Activated T-cell treated with anti-CD3 and anti-CD28 coated beads for 1 hour (primary cell): Measurements from ENCODE around the gene SGPP2.

Experiments
- DNase-seq: peaks from one replicate; pipeline ENCODE4 v3.0.0-alpha.2; 2020; ENCODE audit warnings: low read depth

The SGPP2 gene

DNA sequence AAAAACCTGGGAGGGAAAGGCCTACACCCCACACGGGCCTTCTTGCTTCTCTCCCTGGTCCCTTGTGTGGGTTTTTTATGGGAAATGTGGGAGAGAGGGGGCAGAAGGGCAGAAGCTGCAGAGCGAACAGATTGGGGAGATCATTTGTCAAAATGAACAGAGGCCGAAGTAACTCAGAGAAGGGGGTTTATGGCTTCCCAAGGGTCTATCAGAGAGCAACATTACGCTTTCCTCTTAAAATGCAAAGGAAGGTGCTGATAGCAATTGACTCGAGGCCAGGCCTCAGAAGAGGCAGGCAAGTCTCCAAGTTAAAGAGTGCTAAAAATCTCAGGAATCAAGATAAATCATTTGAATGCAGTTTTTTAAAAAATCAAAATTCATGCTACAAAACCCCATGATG, 101.5 kb downstream of the SGPP2 start:
- no peak for DNase-seq

DNA sequence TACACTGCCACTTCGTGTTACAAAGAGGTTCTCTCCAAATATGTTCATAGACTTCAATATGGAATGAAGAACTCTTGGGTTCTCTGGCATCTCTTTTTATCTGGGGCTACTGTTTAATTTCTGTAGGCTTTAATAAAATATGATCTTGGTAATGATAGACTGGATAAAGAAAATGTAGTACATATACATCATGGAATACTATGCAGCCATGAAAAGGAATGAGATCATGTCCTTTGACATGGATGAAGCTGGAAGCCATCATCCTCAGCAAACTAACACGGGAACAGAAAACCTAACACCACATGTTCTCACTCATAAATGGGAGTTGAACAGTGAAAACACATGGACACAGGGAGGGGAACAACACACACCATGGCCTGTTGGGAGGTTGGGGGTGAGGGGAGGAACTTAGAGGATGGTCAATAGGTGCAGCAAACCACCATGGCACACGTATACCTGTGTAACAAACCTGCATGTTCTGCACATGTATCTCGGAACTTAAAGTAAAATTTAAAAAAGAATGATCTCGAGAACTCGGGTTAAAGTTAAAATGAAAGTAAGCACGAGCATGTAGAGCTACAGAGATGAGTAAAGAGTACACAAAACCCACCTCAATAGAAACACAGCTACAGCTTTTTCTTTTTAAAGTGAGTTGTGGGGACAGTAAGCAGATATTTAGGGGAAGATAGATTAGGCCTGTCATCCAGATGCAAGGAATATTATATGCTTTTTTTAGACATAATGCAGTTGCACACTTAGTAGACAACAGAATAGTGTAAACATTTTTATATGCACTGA, 102.3 kb downstream of the SGPP2 start:
- no peak for DNase-seq

DNA sequence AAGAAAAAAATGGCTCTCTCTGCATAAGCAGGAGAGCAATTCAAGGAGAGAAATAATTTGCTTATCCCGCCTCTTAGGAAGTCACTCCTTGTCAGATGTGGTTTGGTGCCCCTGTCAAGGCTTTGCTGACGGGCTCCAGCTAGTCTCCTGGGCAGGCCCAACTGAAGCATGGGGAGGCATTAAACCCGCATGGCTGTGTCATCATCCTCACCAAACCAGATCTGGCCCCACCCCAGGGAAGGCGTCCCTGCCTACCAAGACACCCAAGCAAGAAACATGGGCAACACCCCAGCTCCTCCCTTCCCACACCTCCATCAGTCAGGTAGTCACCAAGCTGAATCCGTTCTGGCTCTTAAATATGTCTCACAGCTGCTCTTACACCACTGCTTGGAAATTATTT, 108.0 kb downstream of the SGPP2 start:
- DNase-seq, result no peak

DNA sequence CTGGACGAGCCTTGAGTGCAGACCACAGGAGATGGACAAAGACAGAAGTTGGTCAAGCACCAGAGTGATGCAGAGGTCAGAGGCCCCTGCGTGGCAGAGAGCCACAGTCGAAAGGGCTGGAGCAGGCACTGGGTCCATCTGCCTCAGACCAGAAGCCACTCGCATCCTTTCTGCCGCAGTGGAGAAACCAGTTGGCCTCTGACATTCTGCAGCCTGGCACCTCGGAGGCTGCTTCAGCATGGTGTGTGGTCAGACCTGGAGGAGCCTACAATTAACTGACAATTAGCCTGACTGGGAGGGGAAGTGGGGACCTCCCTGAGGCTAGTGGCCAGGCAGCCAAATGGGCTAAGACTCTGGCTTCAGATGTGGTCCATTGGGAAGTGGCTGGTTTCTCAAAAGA, 111.1 kb downstream of the SGPP2 start:
- DNase-seq, result no peak

DNA sequence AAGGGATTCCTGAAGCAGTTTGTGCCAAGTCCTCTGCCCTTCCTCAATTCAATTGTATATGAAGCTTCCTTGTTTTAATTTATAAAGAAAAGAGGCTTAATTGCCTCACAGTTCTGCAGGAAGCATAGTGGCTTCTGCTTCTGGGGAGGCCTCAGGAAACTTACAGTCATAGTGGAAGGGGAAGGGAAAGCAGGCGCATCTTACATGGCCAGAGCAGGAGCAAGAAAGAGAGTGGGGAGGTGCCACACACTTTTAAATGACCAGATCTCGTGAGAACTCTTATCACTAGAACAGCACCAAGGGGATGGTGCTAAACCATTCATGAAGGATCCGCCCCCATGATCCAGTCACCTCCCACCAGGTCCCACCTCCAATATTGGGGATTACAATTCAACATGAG, 114.2 kb downstream of the SGPP2 start:
- no peak for DNase-seq

DNA sequence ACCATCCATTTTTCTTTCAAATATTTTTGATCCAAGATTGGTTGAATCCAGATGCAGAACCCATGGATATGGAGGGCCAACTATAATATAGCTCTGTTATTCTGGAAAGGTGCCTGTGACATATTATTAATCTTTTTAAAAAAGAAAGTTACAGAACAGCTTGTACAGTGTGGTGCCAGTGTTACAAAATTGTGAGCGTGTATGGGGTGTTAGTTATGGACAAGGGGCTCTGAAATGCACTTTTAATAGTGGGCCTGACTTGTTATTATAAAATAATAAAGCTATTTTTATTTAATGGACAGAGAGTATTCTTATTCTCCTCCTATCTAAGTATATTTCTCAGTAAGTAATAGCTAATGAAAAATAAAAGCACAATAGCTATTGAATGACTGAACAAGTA, 120.3 kb downstream of the SGPP2 start:
- no peak for DNase-seq

DNA sequence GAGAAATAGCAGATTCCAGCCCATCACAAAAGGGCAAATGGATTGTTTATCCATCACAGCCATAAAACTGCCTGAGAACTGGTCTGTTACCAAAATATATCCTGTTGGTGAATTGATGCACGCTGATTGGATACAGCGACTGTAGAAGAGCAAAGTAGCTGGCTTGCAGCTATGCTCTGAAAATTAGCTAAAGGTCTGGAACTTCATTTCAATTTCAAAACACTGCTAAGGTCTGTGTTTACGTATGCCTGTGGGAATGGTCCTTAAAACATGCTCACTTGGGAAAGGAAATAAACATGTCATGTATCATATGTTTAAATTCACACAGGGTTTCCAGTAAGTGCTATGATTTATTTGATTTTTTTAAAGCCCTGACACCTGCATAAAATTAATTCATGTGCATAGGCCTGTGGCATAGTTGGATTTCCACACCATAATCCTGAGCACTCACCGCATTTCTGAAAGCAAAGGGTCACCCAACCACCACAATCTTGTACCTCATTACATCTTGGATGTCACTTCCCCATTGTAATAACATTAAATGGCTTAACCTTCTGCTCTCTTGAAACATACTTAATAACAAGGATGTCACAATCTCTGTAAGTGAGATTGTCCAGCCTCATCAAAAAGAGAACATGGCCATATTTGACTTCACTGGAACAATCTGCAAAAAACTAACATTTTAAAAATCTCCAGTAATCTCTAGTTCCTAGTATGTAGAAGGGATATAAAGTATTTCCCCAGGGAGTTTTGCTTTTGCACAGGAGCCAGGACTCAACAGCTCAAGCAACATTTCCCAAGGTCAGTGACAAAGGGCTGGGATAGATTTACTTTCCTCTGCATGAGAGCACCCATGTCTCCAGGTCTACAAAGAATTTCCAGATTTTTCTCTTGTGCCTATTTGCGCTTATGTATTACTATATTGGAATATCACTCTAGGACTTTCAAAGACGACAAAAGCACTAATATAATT, 121.8 kb downstream of the SGPP2 start:
- no peak for DNase-seq

DNA sequence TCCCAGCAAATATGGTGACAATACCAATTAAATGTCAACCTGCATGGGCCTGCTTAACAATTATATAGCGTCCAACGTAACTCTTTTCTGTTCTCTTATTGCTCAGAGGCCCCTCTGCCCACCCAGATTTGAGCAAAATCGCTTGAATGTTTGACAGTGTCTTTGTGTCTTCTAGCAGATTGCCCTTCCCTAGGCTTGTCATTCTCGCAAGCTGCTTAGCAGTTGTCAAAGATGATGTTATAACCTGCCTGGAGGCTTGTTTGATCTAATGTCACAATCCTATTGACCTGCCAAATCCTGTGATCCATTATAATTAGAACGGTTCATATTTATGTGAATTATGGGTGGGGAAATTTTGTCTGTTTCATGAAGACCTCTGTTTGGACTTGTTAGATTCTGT, 122.7 kb downstream of the SGPP2 start:
- no peak for DNase-seq

DNA sequence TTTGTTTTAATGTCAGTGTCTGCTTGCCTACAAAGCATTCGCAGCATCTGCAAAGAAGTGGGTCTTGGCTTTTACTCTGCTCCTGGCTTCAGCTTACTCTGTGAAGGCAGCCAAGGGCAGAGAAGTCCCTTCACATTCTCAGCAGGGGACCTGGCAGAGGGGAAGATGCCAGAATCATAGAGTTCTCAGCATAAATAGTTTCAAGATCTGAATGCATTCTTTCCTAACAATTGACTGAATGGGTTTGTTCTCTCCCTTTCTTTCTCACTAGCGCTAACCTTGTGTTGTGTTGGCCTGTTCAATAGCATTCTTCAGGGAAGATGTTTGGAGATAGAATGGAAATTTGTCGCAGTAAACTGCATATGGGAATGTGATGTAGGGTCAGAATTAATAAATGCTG, 124.6 kb downstream of the SGPP2 start:
- DNase-seq, result no peak

DNA sequence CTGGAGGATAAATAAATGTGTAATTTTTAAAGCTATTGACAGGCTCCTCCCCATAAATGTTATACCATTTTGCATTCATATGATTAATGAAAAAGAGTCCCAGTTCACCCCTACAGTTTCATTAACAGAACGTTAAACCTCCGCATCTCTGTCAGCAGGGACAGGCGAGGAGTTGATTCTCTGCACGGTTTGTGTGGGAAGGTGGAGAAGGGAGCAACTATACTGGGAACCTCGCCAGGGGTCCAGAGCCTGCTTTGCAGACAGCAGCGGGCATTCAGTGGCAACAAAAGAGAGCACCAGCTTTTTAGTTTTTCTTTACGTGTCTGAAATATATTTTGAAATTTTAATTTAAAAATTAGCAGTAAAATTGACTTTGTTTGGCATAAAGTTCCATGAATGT, 130.2 kb downstream of the SGPP2 start:
- DNase-seq, result no peak

DNA sequence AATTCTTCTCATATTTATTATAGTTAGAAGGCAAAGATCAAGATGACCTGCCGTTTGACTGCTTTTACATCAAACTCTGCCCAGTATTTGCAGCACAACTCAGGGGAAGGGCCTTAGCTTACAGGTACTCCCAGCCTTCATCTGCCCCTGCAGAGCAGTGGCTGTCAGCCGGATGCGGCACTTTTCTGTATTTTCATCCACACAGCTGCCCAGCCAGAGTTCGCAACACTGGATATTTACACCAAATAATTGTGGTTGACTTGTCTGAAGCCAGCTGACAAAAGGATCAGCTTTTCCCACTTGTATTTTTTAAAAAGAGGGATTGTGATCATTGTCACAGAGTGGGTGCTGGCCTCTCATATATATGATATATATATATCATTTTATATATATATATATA, 136.8 kb downstream of the SGPP2 start:
- DNase-seq, result no peak

DNA sequence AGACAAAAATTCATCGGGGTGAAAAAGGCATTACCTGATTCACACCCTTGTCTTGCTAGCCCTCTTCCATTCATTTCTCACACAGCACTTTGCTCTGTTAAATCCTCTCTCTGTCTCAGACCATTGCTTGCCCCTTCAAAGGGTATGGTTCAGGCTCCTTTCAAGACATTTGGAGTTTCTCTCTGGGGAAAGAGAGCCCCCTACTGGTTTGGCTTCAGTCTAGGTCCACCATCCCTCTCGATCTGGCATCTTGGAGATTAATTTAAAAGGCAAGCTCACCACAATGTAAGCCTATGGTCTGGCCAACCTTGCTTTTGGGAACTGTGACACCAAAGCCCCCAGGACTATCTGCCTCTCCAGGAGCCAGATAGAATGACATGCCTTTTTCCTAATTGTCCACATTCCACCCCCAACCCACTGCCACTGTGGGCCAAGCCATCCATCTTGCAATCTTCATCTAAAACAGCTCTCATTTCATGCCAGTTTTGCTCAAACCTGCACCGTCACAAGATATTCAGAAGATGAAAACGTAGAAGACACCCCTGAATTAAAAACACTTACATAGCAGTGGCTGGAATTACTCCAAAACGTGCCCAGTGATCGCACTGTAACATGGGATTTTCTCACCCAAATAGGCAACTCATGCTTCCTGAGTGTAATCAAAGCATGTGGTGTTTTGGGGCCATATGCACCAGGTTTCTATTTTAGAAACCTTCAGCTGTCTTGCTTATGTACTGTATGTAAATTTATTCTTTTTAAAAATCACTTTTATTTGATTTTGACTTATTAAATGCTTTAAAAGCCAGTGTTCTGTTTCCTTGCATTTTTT, 137.7 kb downstream of the SGPP2 start:
- no peak for DNase-seq

DNA sequence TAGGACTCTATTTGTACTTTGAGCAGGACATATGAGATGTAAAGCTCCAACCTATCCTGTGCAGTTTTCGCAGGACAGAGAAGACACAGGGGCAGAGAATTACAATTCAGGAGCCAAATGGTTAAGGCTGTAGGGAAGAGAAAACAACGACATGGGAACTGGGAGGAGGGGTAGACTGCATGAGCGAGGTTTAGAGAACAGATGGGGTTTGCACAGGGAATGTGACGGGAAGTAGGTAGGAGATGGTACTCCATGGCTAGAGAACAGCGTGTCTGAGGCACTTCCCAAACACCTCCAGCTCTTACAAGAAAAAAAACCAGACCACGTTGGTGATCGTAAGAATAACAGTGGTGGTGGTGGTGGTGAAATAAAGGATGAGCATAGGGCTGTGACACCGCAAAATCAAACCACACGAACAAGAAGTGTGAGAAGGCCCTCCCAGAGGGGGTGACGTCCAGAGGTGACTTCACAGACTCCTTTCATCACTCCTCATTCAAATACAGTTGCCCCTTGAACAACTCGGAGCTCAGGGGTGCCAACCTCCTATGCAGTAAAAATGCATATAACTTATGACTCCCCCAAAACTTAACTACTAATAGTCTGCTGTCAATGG, 138.9 kb downstream of the SGPP2 start:
- DNase-seq, result no peak

DNA sequence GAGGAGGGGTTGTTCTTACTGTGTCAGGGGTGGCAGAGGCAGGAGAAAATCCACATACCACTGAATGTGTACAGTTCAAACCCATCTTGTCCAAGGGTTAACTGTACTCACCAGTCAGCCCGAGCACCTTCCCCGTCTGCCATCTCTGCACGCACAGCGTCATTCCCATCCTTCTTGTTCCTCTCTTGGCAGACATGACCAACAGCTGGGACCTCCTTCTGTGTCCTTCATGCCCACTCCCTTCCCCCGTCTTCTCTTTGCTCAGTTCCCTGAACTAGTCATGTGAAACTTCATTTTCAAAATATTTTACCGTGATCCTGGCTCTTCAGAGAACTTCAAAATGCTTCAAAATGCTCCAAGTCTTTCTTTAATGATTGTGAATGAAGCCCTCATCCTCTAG, 139.6 kb downstream of the SGPP2 start:
- no peak for DNase-seq

DNA sequence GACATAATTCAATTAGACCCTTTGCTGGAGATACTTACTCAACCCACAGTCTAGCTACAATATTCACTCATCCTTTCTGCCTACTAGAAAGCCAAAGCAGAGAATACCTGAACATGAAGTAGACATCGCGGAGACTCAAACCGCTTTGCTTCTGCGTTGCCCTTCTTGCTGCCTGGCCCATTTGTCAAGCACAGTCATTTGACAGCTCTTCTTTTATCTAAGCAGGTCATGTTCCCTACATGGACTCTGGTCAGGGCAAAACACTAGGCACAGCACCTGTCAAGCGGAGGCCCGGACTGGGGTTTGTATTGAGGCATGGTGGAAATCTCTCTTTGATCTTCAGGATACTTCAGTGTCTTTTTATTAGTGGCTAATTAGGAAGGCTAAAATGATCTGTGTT, 141.9 kb downstream of the SGPP2 start:
- DNase-seq, result no peak

DNA sequence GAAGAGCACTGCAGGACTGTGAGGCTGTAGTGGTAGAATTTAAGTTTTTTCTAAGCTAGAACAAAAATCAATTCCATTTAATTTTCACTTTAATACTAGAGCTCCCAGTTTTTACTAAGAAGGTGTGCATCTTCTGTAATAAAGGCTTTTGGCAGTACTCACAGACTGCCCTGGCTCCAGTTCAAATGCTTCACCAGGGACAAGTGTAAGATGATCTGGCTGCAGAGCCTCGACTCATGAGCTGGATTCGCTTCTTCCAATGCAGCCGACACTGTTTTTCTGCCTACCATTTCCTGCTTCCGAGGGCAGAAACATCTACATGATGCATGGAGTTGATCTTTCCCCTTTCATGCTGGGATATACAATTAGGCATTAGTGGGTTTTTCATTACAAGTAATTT, 144.5 kb downstream of the SGPP2 start:
- no peak for DNase-seq

DNA sequence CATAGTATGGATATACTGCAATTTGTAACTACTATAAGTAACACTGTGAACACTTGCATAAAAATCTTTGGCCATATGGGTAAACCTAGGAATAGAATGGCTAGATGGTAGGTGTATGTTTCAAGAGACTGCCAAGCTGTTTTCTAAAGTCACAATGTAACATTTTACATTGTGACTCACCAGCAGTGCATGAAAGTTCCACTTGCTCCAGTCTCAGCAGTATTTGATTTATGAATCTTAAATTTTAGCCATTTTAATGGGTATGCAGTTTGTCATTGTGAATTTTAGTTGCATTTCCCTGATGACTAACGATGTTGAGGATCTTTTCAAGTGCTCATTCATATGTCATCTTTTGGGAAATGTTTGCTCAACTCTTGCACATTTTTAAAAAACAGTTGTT, 145.5 kb downstream of the SGPP2 start:
- no peak for DNase-seq

DNA sequence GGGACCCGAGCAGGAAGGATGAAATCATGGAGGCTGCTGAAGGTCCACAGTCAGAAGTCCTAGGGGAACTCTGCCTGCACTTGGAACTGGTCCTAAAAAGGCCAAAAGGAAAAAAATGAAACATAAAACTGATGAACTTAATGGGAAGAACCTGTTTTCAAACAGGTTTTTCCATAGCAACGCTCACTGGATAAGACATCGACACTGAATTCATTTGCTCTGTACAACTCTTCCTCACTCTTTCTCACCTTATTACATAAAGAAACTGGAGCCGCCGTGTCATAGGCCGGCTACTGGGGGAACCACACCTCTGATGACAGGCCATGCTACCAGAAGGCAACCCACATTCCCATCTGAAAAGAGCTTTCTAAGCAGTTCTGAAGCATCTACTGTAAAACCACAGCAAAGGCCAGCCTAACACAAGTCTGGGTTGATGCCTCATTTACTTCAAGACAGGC, 147.9 kb downstream of the SGPP2 start:
- DNase-seq, result no peak

DNA sequence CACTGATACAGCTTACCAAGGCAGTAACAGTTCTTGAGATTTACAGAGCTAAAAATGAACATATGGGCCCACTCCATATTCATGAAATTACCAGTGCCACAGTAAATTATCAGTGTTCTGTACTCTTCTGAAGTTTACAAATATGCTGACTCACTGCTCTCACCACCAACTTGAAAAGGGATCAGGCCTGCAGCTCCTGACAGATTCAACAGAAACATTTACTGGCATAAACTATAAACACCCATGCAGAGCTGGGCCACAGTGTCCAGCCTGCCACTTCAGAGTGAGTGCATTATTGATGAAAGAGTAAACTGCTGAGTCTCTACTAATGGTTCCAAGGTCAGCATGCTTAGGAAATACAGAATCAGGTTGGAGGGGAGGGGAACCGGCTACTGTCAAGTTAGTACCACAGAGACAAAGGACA, 148.4 kb downstream of the SGPP2 start:
- DNase-seq, result no peak

DNA sequence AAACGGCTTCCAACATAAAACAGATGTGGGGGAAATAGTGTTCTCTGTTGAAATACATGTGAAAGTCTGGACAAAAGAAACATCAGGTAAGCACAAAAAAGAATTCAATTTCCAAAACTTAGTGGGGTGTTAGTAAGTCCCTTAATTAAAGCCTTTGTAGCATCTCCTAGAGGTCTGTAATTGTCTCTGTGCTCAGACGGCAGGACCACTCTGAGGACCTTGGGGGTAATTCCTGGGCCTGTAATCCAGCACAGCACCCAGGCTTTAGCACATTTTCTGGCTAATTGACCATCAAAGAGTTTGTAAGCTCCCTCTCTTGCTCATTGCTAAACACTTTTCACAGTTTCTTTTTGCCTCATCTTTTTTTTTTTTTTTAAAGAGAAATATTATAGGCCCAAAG, 151.3 kb downstream of the SGPP2 start:
- DNase-seq, result no peak

DNA sequence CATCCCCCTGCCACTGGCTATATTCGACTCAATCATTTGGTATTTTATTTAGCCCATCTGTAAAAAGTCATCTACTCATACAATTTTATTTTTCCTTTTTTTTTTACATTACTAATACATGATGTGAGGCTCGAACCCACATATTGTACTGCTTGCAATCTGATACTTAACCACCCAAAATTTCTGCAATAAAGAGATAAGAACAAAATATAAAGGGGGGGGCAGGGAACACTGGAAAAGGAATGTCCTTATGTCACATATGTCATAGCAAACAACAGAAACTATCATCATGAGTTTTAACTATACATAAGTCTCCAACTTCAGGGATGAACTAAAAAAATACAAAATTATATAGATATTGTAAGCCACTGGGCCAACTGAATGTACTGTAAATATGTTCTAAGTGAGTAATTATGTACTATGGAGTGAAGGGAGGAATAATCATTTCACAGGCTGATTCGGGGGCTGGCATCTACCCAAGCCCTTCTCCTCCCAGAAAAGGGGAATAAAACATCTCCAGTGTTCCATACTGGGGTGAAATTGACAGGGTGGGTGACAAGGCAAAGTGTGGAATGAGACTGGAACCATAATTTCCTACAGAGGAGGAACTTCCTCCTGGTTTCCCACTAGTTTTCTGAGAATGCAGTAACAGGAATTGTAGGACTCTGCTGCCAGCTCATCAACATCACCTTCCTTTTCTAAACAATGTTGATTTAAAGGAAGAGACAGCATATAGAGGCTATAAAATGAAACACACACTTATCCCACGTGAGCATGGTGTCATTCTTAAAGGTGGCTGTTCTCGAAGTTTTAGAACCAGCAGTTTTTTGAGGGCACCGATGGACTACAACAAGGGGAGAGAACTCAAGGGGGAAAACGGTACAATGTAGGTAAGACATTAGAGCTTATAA, 152.1 kb downstream of the SGPP2 start:
- DNase-seq, result no peak
